GM18498 (cell line): ENCODE measurements around the gene WFDC1.
"Not testable (repeated sequence)": the region's sequence is repeated elsewhere in the genome, so short reads cannot be mapped to it uniquely, and the experiment has no call there.

Source experiments
- ATAC-seq: cut with Tn5 transposase; IDR thresholded peaks from one replicate; pipeline ENCODE4 v1.9.1; 2021; ENCODE audit warnings: mild to moderate bottlenecking, moderate library complexity; ENCODE audit not compliant: unreplicated experiment

Gene WFDC1

GRCh38 chr16:84327926-84328505 is 33.3 kb downstream of the WFDC1 start:
- ATAC-seq: no peak

- ATAC-seq: no peak
These were observed 34.3 kb downstream of the WFDC1 start for GRCh38 chr16:84329016-84329415.

- no peak for ATAC-seq
These were observed 35.4 kb downstream of the WFDC1 start for GRCh38 chr16:84329843-84330684.

- no peak for ATAC-seq
These were observed 36.0 kb downstream of the WFDC1 start for GRCh38 chr16:84330685-84331050.

- ATAC-seq: no peak
These were observed 37.5 kb downstream of the WFDC1 start for GRCh38 chr16:84331998-84332780.

- ATAC-seq: no peak
These were observed 38.5 kb downstream of the WFDC1 start for GRCh38 chr16:84332975-84333684.

GRCh38 chr16:84334058-84334457 is 39.4 kb downstream of the WFDC1 start:
- no peak for ATAC-seq

GRCh38 chr16:84334482-84334881 is 39.8 kb downstream of the WFDC1 start:
- no peak for ATAC-seq

- ATAC-seq: not testable (repeated sequence)
These were observed 42.6 kb downstream of the WFDC1 start for GRCh38 chr16:84337236-84337635.

- no peak for ATAC-seq
These were observed 44.6 kb downstream of the WFDC1 start for GRCh38 chr16:84339311-84339710.

- ATAC-seq: no peak
These were observed 45.1 kb downstream of the WFDC1 start for GRCh38 chr16:84339766-84340165.

GRCh38 chr16:84340325-84341040 is 45.8 kb downstream of the WFDC1 start:
- ATAC-seq: no peak

GRCh38 chr16:84341528-84342295 is 47.0 kb downstream of the WFDC1 start:
- no peak for ATAC-seq

- not testable (repeated sequence) for ATAC-seq
These were observed 49.1 kb downstream of the WFDC1 start for GRCh38 chr16:84343800-84344199.

GRCh38 chr16:84344781-84345180 is 50.1 kb downstream of the WFDC1 start:
- no peak for ATAC-seq

- no peak for ATAC-seq
These were observed 52.5 kb downstream of the WFDC1 start for GRCh38 chr16:84347161-84347560.

GRCh38 chr16:84348386-84348888 is 53.8 kb downstream of the WFDC1 start:
- no peak for ATAC-seq

GRCh38 chr16:84349862-84350684 is 55.4 kb downstream of the WFDC1 start:
- ATAC-seq: no peak
